Stimulated activated CD8-positive, alpha-beta memory T cell treated with anti-CD3 and anti-CD28 coated beads, Interleukin-15, amount 100 ng/mL, for 1 hour (primary cell): ENCODE data around the gene GALNT17.

ENCODE experiments used
- DNase-seq: peaks from one replicate; pipeline ENCODE4 v3.0.0-alpha.2; 2020; ENCODE audit warnings: low read depth

The GALNT17 gene

GRCh38 chr7:71402684-71403083 is 270.7 kb downstream of the GALNT17 start:
- no peak for DNase-seq

DNA sequence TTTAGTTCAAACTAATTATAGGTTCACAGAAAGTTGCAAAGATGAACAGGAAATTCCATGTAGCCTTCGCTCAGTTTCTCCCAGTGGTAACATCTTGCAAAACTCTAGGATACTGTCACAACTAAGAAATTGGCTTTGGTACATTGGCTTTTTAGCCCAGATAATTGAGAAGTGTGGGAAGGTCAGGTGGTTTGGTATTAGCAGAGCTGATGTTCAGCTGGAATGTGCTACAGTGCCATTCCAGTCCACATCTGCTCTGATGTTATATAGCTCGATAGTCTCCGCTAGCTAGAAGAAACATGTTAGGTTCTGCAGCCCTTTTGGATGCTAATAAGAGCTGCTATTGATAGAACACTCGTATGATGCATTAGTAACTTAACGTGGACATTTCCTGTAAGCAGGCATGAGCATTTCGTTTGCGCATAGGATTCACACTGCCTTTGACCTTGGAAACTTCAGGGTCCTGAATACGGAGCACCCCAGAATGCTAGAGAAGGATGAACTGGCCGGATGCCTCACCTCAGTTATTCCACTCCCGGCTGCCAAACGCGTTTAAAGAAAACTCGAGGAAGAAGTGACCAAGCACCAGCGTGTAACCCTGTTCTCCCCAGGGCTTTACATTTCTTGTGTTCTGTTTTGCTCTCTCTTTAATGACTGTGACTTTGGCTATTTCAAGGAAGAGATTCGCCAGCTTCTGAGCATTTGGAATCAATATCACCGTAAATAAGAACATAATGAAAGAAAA is 271.4 kb downstream of the GALNT17 start:
- DNase-seq: no peak

DNA sequence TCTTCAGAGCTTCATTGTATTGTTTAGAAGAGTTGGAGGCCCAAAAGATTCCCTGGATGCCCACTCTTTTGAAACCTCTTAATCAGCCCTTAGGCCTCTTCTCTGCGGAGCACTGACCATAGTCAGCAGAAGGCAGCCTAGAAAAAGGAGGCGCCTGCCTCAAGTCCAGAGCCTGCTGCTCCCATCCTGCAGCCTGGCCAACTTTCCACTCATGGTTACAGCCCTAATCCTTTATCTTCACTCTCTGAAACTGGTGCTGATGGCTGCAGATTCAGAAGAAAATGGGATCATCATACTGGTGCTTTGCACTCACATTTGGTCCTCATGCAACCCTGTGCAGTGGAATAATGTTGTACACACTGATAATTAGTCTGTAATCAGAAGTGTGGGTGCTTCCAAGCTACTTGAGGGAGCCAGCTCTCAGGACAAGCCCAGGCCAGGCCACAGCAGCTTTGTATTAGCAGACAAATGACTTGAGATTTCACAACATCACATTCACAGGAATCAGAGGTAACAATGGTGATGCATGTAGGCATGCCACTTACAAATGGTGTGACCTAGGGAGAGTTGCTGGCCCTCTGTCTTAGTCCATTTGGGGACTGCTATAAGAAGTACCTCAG is 272.9 kb downstream of the GALNT17 start:
- DNase-seq: no peak

GRCh38 chr7:71408271-71408670 is 276.3 kb downstream of the GALNT17 start:
- no peak for DNase-seq

DNA sequence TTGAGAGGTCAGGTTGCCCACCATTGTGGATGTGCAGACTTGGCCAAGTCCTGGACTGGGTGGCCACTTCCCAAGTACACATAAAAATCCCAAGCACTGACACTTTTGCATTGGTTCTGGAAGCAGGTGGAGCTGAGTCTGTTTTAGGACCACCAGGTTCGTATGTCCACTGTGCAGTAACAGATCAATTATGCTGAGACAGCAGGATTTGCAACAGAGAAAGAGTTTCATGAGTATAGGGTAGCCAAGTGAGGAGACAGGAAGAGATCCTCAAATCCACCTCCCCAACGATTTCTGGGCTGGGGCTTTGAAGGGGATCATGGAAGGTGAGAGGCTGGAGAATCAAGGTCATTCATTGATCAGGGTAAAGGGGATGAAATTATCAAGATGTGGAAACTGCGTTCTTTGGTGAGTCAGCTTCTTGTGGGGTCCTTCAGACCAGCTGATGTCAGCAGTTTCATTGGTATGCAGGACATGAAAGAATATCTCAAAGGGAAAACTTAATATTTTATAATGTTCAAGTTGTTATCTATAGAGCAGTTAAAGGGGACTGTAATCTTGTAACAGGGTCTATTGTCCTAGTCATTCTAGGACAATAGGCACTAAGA is 277.7 kb downstream of the GALNT17 start:
- DNase-seq: no peak

DNA sequence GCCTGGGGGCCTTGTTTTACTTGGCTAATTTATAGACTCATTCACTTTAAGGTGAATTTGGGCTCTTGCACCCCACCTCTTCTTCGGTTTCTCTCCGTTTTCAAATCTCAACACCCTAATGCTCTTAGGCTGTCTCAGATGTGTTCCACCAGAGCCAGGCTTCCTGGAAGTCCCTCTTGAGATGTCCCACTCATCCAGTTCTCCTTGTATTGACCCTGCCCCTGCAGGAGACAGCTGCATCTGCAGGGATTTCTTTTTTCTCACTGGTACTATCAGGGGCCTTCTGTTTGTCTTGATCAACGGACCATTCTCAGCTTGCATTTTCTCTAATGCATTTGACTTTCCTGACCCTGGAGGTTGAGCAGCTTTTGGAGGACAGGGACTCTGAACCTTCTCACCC is 279.5 kb downstream of the GALNT17 start:
- no peak for DNase-seq

- no peak for DNase-seq
Observed at GRCh38 chr7:71414490-71414889, 282.5 kb downstream of the GALNT17 start.

- DNase-seq: no peak
Observed at GRCh38 chr7:71419546-71420337, 287.8 kb downstream of the GALNT17 start.

DNA sequence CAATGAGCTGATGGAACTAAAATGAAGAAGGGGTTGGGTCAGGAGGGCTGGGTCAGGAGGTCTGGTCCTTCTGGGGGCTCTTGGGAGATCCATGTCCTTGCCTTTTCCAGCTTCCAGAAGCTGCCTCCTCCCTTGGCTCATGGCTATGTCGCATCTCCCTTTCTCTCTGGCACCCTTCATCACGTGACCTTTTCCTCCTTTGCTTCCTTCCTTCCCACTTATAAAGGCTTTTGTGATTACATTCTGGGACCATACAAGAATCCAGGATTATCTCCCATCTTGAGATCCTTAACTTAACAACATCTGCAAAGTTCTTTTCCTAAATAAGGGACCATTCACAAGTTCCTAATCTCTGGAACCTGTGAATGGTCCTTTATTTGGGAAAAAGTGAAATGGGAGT is 290.2 kb downstream of the GALNT17 start:
- no peak for DNase-seq

GRCh38 chr7:71424166-71425035 is 292.5 kb downstream of the GALNT17 start:
- DNase-seq: no peak

DNA sequence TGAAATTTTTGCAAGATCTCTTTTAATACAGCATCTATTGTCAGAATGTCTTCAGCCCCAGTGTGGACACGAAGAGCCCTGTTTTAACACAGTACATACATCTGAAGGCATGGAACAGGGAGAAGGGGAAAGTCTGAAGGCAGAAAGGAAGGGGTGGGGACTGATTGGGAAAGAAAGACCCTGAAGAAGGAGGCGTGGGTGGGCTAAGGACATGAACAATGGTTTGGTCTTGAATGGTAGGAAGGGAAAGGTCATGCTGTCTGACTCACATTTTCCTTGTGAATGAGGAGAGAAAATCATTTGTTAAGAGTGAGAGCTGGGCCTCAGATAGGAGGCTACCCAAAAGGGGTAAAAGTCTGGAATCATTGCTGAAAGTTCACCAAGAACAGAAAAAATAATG is 297.1 kb downstream of the GALNT17 start:
- DNase-seq: no peak

DNA sequence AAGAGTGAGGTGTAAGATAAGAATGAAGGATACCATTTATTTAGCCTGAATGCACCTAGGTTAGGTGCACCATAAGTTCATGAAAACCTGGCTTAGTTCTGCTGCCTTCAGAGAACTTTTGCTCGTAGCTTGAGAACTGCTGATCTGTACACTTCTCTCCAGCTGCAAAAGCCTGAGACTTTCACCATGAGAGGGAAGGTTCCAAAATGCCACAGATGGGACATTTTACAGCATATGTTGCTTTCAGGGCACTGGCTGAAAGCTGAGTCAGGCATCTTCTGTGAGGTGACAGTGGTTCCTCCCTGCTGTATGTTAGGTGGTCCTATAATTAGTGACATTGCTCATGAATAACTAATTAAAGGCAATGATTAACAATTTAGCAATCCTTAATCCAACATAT is 298.3 kb downstream of the GALNT17 start:
- DNase-seq: no peak

- no peak for DNase-seq
Observed at GRCh38 chr7:71439321-71439720, 307.4 kb downstream of the GALNT17 start.

DNA sequence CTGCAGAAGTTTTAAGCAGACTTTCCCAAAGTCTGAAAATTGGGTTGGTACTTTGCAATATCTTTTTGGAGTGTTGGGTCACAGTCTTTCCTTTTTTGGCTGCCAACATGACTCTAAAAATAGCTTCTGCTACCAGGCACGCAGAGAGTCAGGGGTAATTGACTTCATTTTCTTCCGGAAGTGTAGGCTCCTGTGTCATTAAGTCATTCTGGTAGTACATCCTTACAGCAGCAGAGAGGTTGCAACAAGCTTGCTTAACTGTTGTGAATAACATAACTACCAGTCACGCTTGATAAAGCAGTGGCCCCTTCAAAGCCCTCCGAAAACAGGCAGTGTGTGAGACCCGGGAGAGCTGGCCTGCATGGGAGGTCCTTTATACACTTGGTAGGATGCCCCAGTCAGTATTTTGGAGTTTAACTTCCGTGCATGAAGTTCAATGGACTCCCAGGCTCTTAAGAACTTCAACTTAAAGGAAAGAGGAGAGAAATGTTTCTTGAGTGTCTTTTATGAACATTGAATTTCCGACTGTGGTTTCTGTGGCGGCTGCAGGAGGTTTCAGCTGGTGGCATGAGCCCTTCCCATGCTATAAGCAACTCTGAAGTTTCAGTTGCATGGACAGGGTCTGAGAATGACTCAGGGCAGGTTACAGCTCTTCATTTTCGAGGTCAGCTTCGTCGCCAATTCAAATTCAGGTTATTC is 310.7 kb downstream of the GALNT17 start:
- no peak for DNase-seq

DNA sequence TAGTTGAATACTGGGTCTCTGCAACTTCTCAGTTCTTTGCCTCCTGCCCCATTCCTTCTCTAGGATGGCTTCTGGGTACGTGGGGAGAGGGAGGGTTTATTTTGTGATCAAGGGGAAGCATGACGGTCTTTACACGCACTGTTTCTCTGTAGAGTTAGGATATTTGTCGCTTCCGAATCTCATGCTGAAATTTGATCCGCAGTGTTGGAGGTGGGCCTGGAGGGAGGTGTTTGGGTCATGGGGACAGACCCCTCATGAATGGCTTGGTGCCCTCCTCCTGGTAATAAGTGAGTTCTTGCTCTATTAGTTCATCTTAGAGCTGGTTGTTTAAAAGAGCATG is 311.2 kb downstream of the GALNT17 start:
- DNase-seq: no peak

GRCh38 chr7:71444130-71444529 is 312.2 kb downstream of the GALNT17 start:
- DNase-seq: no peak

DNA sequence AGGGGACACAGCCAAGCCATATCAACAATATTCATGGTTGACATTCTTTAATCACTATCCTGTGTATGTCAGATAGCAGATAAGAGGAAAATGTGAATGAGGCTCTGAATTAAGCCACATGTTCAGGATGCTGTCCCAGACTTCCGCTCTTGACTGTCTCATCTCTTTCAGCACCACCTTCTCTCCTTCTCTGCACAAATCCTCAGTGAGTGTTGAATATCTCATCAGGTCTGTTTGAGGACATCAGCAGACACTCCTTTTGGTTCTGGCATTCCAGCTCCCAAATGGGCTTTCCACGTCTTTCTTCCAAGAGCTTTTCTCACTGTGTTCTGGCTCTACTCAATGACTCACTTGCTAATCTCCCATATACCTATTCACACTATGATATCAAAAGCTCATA is 321.7 kb downstream of the GALNT17 start:
- DNase-seq: no peak

DNA sequence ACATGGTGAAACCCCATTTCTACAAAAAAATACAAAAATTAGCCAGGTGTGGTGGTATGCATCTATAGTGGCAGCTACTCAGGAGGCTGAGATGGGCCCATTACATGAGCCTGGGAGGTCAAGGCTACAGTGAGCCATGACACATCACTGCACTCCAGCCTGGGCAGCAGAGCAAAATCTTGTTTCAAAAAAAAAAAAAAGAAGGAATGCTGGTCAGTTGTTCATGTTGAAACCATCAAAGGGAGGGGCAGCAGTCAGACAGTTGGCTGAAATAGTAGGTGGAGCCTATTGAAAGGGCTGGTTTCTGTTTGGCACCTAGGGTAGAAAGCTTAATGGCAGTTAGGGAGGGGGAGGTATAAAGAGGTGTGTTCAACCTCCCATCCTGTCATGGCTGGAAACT is 323.0 kb downstream of the GALNT17 start:
- DNase-seq: no peak

DNA sequence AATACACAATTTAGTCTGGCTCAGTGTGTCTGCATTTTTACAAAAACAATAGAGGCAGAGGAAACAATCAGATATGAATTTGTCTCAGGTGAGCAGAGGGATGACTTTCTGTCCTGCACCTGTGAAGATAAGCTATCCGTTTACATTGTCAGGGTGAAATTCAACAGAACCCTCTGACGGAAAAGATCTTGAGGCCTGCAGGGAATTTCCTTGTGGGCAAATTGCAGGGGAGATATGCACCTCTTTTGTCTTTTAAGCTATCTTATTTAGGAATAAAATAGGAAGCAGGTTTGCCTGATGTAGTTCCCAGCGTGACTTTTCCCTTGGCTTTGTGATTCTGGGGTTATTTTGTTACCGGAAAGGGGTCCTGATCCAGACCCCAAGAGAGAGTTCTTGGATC is 325.1 kb downstream of the GALNT17 start:
- DNase-seq: no peak

GRCh38 chr7:71457846-71458590 is 326.1 kb downstream of the GALNT17 start:
- no peak for DNase-seq

DNA sequence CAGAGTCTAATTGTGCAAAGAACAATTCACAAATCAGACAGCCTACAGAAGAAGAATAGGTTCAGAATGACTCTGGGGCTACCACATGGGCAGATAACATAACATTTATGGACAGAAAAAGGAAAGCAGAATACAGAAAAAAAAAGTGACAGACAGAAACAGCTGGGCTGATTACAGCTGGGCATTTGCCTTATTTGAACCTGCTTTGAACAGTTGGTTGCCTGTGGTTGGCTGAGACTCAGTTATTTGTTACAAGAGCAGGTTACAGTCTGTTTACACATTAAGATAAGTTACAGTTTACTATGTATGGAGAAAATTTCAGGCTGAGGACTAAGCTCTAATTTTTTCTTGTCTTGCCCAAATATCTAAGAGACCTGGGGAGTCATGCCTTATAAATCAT is 327.2 kb downstream of the GALNT17 start:
- no peak for DNase-seq
